GM23338 (cell line): ENCODE results near the gene SMYD3. TPM values are rescaled to one million over a fixed set of nuclear protein-coding genes. Genes with fewer than 3 reads are reported as not detected.

Experiments used
- ATAC-seq: fragments of 200-7000 bp; cut with Tn5 transposase; 3 replicates; pipeline ENCODE4 v1.9.1; 2020
- DNase-seq: peaks from one replicate; pipeline ENCODE4 v3.0.0-alpha.2; 2015; ENCODE audit warnings: low spot score
- H2AFZ ChIP-seq: fragments of 200-600 bp; sonication (generic); 2 replicates; pipeline ENCODE4 v1.8.0; 2016; ENCODE audit warnings: antibody characterized with exemption, mild to moderate bottlenecking, moderate library complexity
- H3F3A ChIP-seq: fragments of 200-600 bp; sonication (generic); replicated peaks from 2 replicates; pipeline ENCODE4 v1.8.0; 2017; ENCODE audit warnings: antibody characterized with exemption, mixed run types, low read depth
- H3K27ac ChIP-seq: fragments of 200-600 bp; sonication (generic); 2 replicates; pipeline ENCODE4 v1.6.1; 2016; ENCODE audit warnings: low read depth
- H3K27me3 ChIP-seq: fragments of 200-600 bp; sonication (generic); 2 replicates; pipeline ENCODE4 v1.8.0; 2016; ENCODE audit warnings: mild to moderate bottlenecking, mixed run types, moderate library complexity; ENCODE audit not compliant: insufficient read depth
- H3K36me3 ChIP-seq: fragments of 200-600 bp; sonication (generic); 2 replicates; pipeline ENCODE4 v1.8.0; 2016; ENCODE audit warnings: mild to moderate bottlenecking; ENCODE audit not compliant: insufficient read depth
- H3K4me1 ChIP-seq: fragments of 200-600 bp; sonication (generic); 2 replicates; pipeline ENCODE4 v1.8.0; 2016; ENCODE audit warnings: mild to moderate bottlenecking, moderate library complexity; ENCODE audit not compliant: insufficient read depth
- H3K4me2 ChIP-seq: fragments of 200-600 bp; sonication (generic); 2 replicates; pipeline ENCODE4 v1.7.1; 2017; ENCODE audit warnings: mixed run types
- H3K4me3 ChIP-seq: fragments of 200-600 bp; sonication (generic); 2 replicates; pipeline ENCODE4 v1.6.1; 2016; ENCODE audit warnings: mixed run types
- H3K79me2 ChIP-seq: fragments of 200-600 bp; sonication (generic); replicated peaks from 2 replicates; pipeline ENCODE4 v1.8.0; 2017; ENCODE audit warnings: mild to moderate bottlenecking; ENCODE audit not compliant: insufficient read depth
- H3K9me2 ChIP-seq: fragments of 200-600 bp; sonication (generic); 2 replicates; pipeline ENCODE4 v1.8.0; 2017; ENCODE audit not compliant: insufficient read depth
- H4K20me1 ChIP-seq: fragments of 200-600 bp; sonication (generic); replicated peaks from 2 replicates; pipeline ENCODE4 v1.8.0; 2017; ENCODE audit warnings: mild to moderate bottlenecking; ENCODE audit not compliant: insufficient read depth
- H3K27ac Mint-ChIP-seq: 2 replicates; pipeline ENCODE4 v1.8.0; 2020; ENCODE audit warnings: inconsistent platforms, mild to moderate bottlenecking, moderate library complexity, mixed read lengths
- H3K27me3 Mint-ChIP-seq: 3 replicates; pipeline ENCODE4 v1.8.0; 2022; ENCODE audit warnings: low read depth, mild to moderate bottlenecking, moderate library complexity, mixed read lengths, inconsistent platforms; ENCODE audit not compliant: insufficient read depth, poor library complexity
- H3K36me3 Mint-ChIP-seq: 3 replicates; pipeline ENCODE4 v1.8.0; 2021; ENCODE audit warnings: low read depth, mild to moderate bottlenecking, inconsistent platforms, moderate library complexity, mixed read lengths
- H3K4me1 Mint-ChIP-seq: 3 replicates; pipeline ENCODE4 v1.8.0; 2020; ENCODE audit warnings: mild to moderate bottlenecking, inconsistent platforms, mixed read lengths
- H3K4me3 Mint-ChIP-seq: 3 replicates; pipeline ENCODE4 v1.8.0; 2021; ENCODE audit warnings: moderate library complexity, mild to moderate bottlenecking, inconsistent platforms, mixed read lengths
- H3K9me3 Mint-ChIP-seq: 3 replicates; pipeline ENCODE4 v1.8.0; 2020; ENCODE audit warnings: moderate library complexity, mild to moderate bottlenecking, inconsistent platforms, mixed read lengths
- CREB1 ChIP-seq: fragments of 250-450 bp; sonication (Bioruptor Pico); IDR thresholded peaks from 2 replicates; pipeline ENCODE4 v1.5.0; 2020; ENCODE audit warnings: low read depth, mild to moderate bottlenecking, moderate library complexity
- ETS1 ChIP-seq: IDR thresholded peaks from 2 replicates; pipeline ENCODE4 v1.6.1; 2016; ENCODE audit warnings: antibody characterized with exemption
- EZH2phosphoT487 ChIP-seq: fragments of 200-600 bp; sonication (generic); IDR thresholded peaks from one replicate; pipeline ENCODE4 v1.8.1; 2018; ENCODE audit warnings: antibody characterized with exemption; ENCODE audit not compliant: unreplicated experiment
- NANOG ChIP-seq: IDR thresholded peaks from 2 replicates; pipeline ENCODE4 v1.6.1; 2016; ENCODE audit warnings: antibody characterized with exemption, borderline replicate concordance
- POLR2AphosphoS5 ChIP-seq: IDR thresholded peaks from 2 replicates; pipeline ENCODE4 v1.6.1; 2016; ENCODE audit warnings: antibody characterized with exemption, low read depth
- REST ChIP-seq: IDR thresholded peaks from one replicate; pipeline ENCODE4 v1.6.1; 2018; ENCODE audit warnings: antibody characterized with exemption; ENCODE audit not compliant: unreplicated experiment
- STAT1 ChIP-seq: IDR thresholded peaks from one replicate; pipeline ENCODE4 v1.6.1; 2016; ENCODE audit warnings: antibody characterized with exemption; ENCODE audit not compliant: unreplicated experiment
- ZNF114 ChIP-seq: fragments of 250-450 bp; sonication (Bioruptor Pico); IDR thresholded peaks from 2 replicates; pipeline ENCODE4 v1.5.0; 2020; ENCODE audit warnings: mild to moderate bottlenecking, moderate library complexity
- ZNF331 ChIP-seq: fragments of 250-450 bp; sonication (Bioruptor Pico); IDR thresholded peaks from 2 replicates; pipeline ENCODE4 v1.5.0; 2020; ENCODE audit warnings: low read depth, mild to moderate bottlenecking, moderate library complexity
- ZNF462 ChIP-seq: fragments of 250-450 bp; sonication (Bioruptor Pico); IDR thresholded peaks from 2 replicates; pipeline ENCODE4 v1.5.0; 2020; ENCODE audit warnings: mild to moderate bottlenecking, moderate library complexity
- polyA plus RNA-seq: library from polyadenylated mRNA; unstranded; fragments of >200 nt; fragmentation: Nextera tagmentation; extraction: Ambion mirVana; gene quantifications from 2 replicates; pipeline ENCODE4 v1.2.1, GENCODE V29; 2016
- total RNA-seq: library from RNA; depleted of rRNA; stranded (reverse); fragments of >200 nt; shearing (Covaris generic); gene quantifications from 2 replicates; pipeline ENCODE4 v1.2.3, GENCODE V29; 2014

The SMYD3 gene
- total and polyA plus RNA-seq, 2 experiments from 2014 or later, result 31.8 to 34.4 TPM

- TF ChIP-seq ETS1, result no peak
- TF ChIP-seq ZNF331 (CRISPR knock-in tag), result no peak
Observed at GRCh38 chr1:246184503-246184902, 322.6 kb downstream of the SMYD3 start (continued).

- H3K4me3 Mint-ChIP-seq, result no peak overlapping the region
- Histone ChIP-seq H3K4me3 (no peak overlapping the region), H3K4me1 (no peaks in the 10 kb centered on the region), H3K4me2 (no peak overlapping the region), H3K27me3 (no peaks in the 10 kb centered on the region), H3F3A (no peaks in the 10 kb centered on the region), H3K36me3 (no peaks in the 10 kb centered on the region), H3K27ac (no peak overlapping the region), H3K9me2 (no peaks in the 10 kb centered on the region), H3K79me2 (no peaks in the 10 kb centered on the region), H2AFZ (no peak overlapping the region), H4K20me1 (no peaks in the 10 kb centered on the region)
- peaks cover 3% of the 10 kb centered on the region for H3K27me3 Mint-ChIP-seq
- H3K4me1 Mint-ChIP-seq, result no peaks in the 10 kb centered on the region
- H3K36me3 Mint-ChIP-seq, result no peaks in the 10 kb centered on the region
- DNase-seq, result no peak
- no peak for ATAC-seq
- no peak overlapping the region for H3K27ac Mint-ChIP-seq
- TF ChIP-seq POLR2AphosphoS5, result no peak
- TF ChIP-seq NANOG, result no peak
- TF ChIP-seq EZH2phosphoT487, result no peak
- TF ChIP-seq ZNF331 (CRISPR knock-in tag), result no peak
- TF ChIP-seq STAT1, result no peak
- TF ChIP-seq ZNF462 (CRISPR knock-in tag), result no peak
- TF ChIP-seq CREB1, result no peak
- no peak for TF ChIP-seq ZNF114 (CRISPR knock-in tag)
- no peak for TF ChIP-seq REST
- no peaks in the 10 kb centered on the region for H3K9me3 Mint-ChIP-seq
Observed at GRCh38 chr1:246182149-246182851, 324.8 kb downstream of the SMYD3 start.
